ENCODE results near the gene NAPG. TPM values are rescaled to one million over a fixed set of nuclear protein-coding genes. Genes with fewer than 3 reads are reported as not detected.

The NAPG gene
- total RNA-seq, 1 donor from 2014 or later: 27.3 TPM

GRCh38 chr18:10482363-10482984 is 43.4 kb upstream of the NAPG start:
- H3K4me3 Mint-ChIP-seq (ENCODE audit: low read depth): no peak overlapping the region
- H3K27ac Mint-ChIP-seq: no peak overlapping the region
- no peak for DNase-seq (ENCODE audit: low spot score, unreplicated experiment)
- peaks cover 2% of the 10 kb centered on the region for H3K27me3 Mint-ChIP-seq
- no peaks in the 10 kb centered on the region for H3K4me1 Mint-ChIP-seq (ENCODE audit: low read depth)
- peaks cover 2% of the 10 kb centered on the region for H3K36me3 Mint-ChIP-seq (ENCODE audit: insufficient read depth)
- TF ChIP-seq CTCF (IDR thresholded peaks at IDR 0.05; ENCODE audit: unreplicated experiment): no peak
- no peaks in the 10 kb centered on the region for H3K9me3 Mint-ChIP-seq (ENCODE audit: low read depth)

GRCh38 chr18:10482985-10483949 is 42.6 kb upstream of the NAPG start:
- no peak overlapping the region for H3K4me3 Mint-ChIP-seq (ENCODE audit: low read depth)

GRCh38 chr18:10485475-10485874 is 40.4 kb upstream of the NAPG start:
- Mint-ChIP-seq H3K4me3 (ENCODE audit: low read depth) (no peak overlapping the region), H3K36me3 (ENCODE audit: insufficient read depth) (no peaks in the 10 kb centered on the region), H3K9me3 (ENCODE audit: low read depth) (no peaks in the 10 kb centered on the region), H3K27ac (no peak overlapping the region), H3K4me1 (ENCODE audit: low read depth) (no peaks in the 10 kb centered on the region), H3K27me3 (peaks cover 2% of the 10 kb centered on the region)
- DNase-seq (ENCODE audit: low spot score, unreplicated experiment): no peak
- TF ChIP-seq CTCF (IDR thresholded peaks at IDR 0.05; ENCODE audit: unreplicated experiment): no peak

More at GRCh38 chr18:10482985-10483949, 42.6 kb upstream of the NAPG start:
- Mint-ChIP-seq H3K27me3 (peaks cover 2% of the 10 kb centered on the region), H3K36me3 (ENCODE audit: insufficient read depth) (peaks cover 2% of the 10 kb centered on the region), H3K27ac (no peak overlapping the region), H3K4me1 (ENCODE audit: low read depth) (no peaks in the 10 kb centered on the region), H3K9me3 (ENCODE audit: low read depth) (no peaks in the 10 kb centered on the region)
- DNase-seq (ENCODE audit: low spot score, unreplicated experiment): no peak
- no peak for TF ChIP-seq CTCF (IDR thresholded peaks at IDR 0.05; ENCODE audit: unreplicated experiment)

- Mint-ChIP-seq H3K4me1 (ENCODE audit: low read depth) (no peaks in the 10 kb centered on the region), H3K4me3 (ENCODE audit: low read depth) (no peak overlapping the region), H3K27ac (no peak overlapping the region), H3K9me3 (ENCODE audit: low read depth) (no peaks in the 10 kb centered on the region), H3K36me3 (ENCODE audit: insufficient read depth) (no peaks in the 10 kb centered on the region), H3K27me3 (peaks cover 2% of the 10 kb centered on the region)
- TF ChIP-seq CTCF (IDR thresholded peaks at IDR 0.05; ENCODE audit: unreplicated experiment): no peak
- no peak for DNase-seq (ENCODE audit: low spot score, unreplicated experiment)
Observed at GRCh38 chr18:10486362-10486761, 39.5 kb upstream of the NAPG start.

GRCh38 chr18:10487154-10487553 is 38.7 kb upstream of the NAPG start:
- peaks cover 2% of the 10 kb centered on the region for H3K27me3 Mint-ChIP-seq
- peak; percentile 10 for TF ChIP-seq CTCF (IDR thresholded peaks at IDR 0.05; ENCODE audit: unreplicated experiment)
- H3K4me1 Mint-ChIP-seq (ENCODE audit: low read depth): no peaks in the 10 kb centered on the region
- DNase-seq (ENCODE audit: low spot score, unreplicated experiment): no peak
- H3K4me3 Mint-ChIP-seq (ENCODE audit: low read depth): no peak overlapping the region
- H3K9me3 Mint-ChIP-seq (ENCODE audit: low read depth): no peaks in the 10 kb centered on the region
- H3K27ac Mint-ChIP-seq: no peak overlapping the region
- H3K36me3 Mint-ChIP-seq (ENCODE audit: insufficient read depth): no peaks in the 10 kb centered on the region
